Liver (tissue), 3 donors: ENCODE data around the gene CHM.

Experiments used
- FOXA1 ChIP-seq: IDR thresholded peaks from 2 replicates; pipeline ENCODE4 v1.6.1; 2016; ENCODE audit warnings: antibody characterized with exemption
- GABPA ChIP-seq, 2 donors: IDR thresholded peaks in 1 of 2; conservative IDR thresholded peaks in 1 of 2; 2 replicates each; pipeline ENCODE4 v1.6.1; 2016; ENCODE audit warnings: antibody characterized with exemption in 2 of 2, mild to moderate bottlenecking in 1 of 2, moderate library complexity in 1 of 2
- HNF4A ChIP-seq, 2 donors: conservative IDR thresholded peaks; 2 replicates each; pipeline ENCODE4 v1.6.1; 2016; ENCODE audit warnings: antibody characterized with exemption in 2 of 2, mild to moderate bottlenecking in 2 of 2
- HNF4G ChIP-seq: IDR thresholded peaks from 2 replicates; pipeline ENCODE4 v1.6.1; 2016; ENCODE audit warnings: antibody characterized with exemption
- JUND ChIP-seq, 2 donors: IDR thresholded peaks; 2 replicates each; pipeline ENCODE4 v1.6.1; 2016; ENCODE audit warnings: antibody characterized with exemption in 2 of 2
- RAD21 ChIP-seq, 2 donors: IDR thresholded peaks; 2 replicates each; pipeline ENCODE4 v1.6.1; 2016; ENCODE audit warnings: antibody characterized with exemption in 2 of 2, mild to moderate bottlenecking in 2 of 2
- RXRA ChIP-seq, 2 donors: IDR thresholded peaks; 2 replicates each; pipeline ENCODE4 v1.6.1; 2017 to 2018; ENCODE audit warnings: antibody characterized with exemption in 2 of 2, mild to moderate bottlenecking in 1 of 2
- SP1 ChIP-seq: IDR thresholded peaks from 2 replicates; pipeline ENCODE4 v1.6.1; 2018; ENCODE audit warnings: antibody characterized with exemption, mild to moderate bottlenecking
- TAF1 ChIP-seq: conservative IDR thresholded peaks from 2 replicates; pipeline ENCODE4 v1.6.1; 2016; ENCODE audit warnings: antibody characterized with exemption, mild to moderate bottlenecking
- TF ChIP-seq, protein P1 (sequence below): fragments of 150-350 bp; IDR thresholded peaks from 2 replicates; pipeline ENCODE4 v1.5.1; 2017; ENCODE audit warnings: improper control_type of control experiment, low read depth, low read length; ENCODE audit not compliant: missing input control
- TF ChIP-seq, protein P2 (sequence below): IDR thresholded peaks from 2 replicates; pipeline ENCODE4 v1.6.1; 2016; ENCODE audit warnings: antibody characterized with exemption
- TF ChIP-seq, protein P3 (sequence below): IDR thresholded peaks from 2 replicates; pipeline ENCODE4 v1.6.1; 2016; ENCODE audit warnings: antibody characterized with exemption
- TF ChIP-seq, protein P4 (sequence below): IDR thresholded peaks from 2 replicates; pipeline ENCODE4 v1.6.1; 2016; ENCODE audit warnings: antibody characterized with exemption, mild to moderate bottlenecking
- donor health status: healthy.
- donor health status: healthy.

DNA sequence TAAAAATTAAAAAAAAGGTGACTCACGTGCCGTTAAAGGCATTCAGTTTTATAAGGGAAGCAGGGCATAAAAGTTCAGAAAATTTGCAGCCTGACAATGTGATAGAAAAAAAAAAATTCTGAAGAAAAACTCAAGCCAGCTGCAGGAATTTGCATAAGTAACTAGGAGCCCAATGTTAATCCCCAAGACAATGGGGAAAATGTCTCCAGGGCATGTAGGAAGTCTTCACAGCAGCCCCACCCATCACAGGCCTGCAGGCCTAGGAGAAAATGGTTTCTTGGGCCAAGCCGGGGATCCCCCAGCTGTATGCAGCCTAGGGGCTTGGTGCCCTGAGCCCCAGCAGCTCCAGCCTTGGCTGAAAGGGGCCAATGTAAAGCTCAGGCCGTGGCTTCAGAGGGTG lies 31.2 kb downstream of the CHM start:
- TF ChIP-seq, protein P1, sequence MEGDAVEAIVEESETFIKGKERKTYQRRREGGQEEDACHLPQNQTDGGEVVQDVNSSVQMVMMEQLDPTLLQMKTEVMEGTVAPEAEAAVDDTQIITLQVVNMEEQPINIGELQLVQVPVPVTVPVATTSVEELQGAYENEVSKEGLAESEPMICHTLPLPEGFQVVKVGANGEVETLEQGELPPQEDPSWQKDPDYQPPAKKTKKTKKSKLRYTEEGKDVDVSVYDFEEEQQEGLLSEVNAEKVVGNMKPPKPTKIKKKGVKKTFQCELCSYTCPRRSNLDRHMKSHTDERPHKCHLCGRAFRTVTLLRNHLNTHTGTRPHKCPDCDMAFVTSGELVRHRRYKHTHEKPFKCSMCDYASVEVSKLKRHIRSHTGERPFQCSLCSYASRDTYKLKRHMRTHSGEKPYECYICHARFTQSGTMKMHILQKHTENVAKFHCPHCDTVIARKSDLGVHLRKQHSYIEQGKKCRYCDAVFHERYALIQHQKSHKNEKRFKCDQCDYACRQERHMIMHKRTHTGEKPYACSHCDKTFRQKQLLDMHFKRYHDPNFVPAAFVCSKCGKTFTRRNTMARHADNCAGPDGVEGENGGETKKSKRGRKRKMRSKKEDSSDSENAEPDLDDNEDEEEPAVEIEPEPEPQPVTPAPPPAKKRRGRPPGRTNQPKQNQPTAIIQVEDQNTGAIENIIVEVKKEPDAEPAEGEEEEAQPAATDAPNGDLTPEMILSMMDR: no peak
- TF ChIP-seq RAD21 (IDR thresholded peaks at IDR 0.05) (no peak), SP1 (no peak), HNF4A (conservative IDR thresholded peaks at IDR 0.05) (no peak), GABPA (IDR thresholded peaks at IDR 0.05 in 1 of 2, conservative IDR thresholded peaks at IDR 0.05 in 1 of 2) (no peak), RXRA (IDR thresholded peaks at IDR 0.05) (no peak), HNF4G (no peak), FOXA1 (no peak), JUND (IDR thresholded peaks at IDR 0.05) (no peak), TAF1 (no peak)
- TF ChIP-seq, protein P2, sequence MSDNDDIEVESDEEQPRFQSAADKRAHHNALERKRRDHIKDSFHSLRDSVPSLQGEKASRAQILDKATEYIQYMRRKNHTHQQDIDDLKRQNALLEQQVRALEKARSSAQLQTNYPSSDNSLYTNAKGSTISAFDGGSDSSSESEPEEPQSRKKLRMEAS: no peak
- TF ChIP-seq, protein P3, sequence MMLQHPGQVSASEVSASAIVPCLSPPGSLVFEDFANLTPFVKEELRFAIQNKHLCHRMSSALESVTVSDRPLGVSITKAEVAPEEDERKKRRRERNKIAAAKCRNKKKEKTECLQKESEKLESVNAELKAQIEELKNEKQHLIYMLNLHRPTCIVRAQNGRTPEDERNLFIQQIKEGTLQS: no peak
- TF ChIP-seq, protein P4, sequence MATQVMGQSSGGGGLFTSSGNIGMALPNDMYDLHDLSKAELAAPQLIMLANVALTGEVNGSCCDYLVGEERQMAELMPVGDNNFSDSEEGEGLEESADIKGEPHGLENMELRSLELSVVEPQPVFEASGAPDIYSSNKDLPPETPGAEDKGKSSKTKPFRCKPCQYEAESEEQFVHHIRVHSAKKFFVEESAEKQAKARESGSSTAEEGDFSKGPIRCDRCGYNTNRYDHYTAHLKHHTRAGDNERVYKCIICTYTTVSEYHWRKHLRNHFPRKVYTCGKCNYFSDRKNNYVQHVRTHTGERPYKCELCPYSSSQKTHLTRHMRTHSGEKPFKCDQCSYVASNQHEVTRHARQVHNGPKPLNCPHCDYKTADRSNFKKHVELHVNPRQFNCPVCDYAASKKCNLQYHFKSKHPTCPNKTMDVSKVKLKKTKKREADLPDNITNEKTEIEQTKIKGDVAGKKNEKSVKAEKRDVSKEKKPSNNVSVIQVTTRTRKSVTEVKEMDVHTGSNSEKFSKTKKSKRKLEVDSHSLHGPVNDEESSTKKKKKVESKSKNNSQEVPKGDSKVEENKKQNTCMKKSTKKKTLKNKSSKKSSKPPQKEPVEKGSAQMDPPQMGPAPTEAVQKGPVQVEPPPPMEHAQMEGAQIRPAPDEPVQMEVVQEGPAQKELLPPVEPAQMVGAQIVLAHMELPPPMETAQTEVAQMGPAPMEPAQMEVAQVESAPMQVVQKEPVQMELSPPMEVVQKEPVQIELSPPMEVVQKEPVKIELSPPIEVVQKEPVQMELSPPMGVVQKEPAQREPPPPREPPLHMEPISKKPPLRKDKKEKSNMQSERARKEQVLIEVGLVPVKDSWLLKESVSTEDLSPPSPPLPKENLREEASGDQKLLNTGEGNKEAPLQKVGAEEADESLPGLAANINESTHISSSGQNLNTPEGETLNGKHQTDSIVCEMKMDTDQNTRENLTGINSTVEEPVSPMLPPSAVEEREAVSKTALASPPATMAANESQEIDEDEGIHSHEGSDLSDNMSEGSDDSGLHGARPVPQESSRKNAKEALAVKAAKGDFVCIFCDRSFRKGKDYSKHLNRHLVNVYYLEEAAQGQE: no peak
